C4-2B (cell line): ENCODE measurements around the gene EDAR.

ENCODE experiments used
- H3K27ac ChIP-seq: fragments of 450-650 bp; 2 replicates; pipeline ENCODE4 v1.5.1; 2017
- CTCF ChIP-seq: fragments of 450-650 bp; conservative IDR thresholded peaks from 2 replicates; pipeline ENCODE4 v1.5.1; 2017; ENCODE audit warnings: mild to moderate bottlenecking
- ZFX ChIP-seq: fragments of 450-650 bp; IDR thresholded peaks from 2 replicates; pipeline ENCODE4 v1.6.1; 2017

EDAR gene

GRCh38 chr2:108852375-108852774 lies 136.6 kb downstream of the EDAR start:
- H3K27ac ChIP-seq = no peak overlapping the region
- TF ChIP-seq ZFX (no peak), CTCF (no peak)

GRCh38 chr2:108847000-108847399 lies 142.0 kb downstream of the EDAR start:
- TF ChIP-seq CTCF (no peak), ZFX (no peak)
- H3K27ac ChIP-seq = no peak overlapping the region

- TF ChIP-seq CTCF = no peak
- no peak for TF ChIP-seq ZFX
- H3K27ac ChIP-seq = no peak overlapping the region
These were observed 143.1 kb downstream of the EDAR start for GRCh38 chr2:108845923-108846322.
